Measurements from ENCODE around the gene CTXN2. TPM values are rescaled to one million over a fixed set of nuclear protein-coding genes. Genes with fewer than 3 reads are reported as not detected.

The CTXN2 gene
- polyA plus RNA-seq, 1 of the 3 experiments (the other 2 are of a cell fraction), result 0.02 TPM

DNA sequence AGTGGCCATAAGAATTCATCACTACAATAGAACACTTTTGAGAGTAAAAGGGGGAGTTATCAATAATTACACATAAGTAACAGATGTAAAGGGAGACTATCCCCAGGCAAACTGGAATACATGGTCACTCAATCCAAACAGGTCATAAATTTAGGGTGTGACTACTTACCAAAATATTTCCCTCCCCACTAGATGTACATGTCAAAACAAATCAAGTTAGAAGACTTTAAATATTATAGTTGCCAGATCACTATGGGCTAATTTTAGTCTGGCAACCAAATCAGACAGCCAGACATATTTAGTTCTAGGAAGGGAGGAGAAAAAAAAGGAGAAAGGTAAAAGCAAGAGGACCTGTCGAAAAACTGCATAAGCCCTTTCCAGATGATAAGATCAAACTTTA lies 47.6 kb upstream of the CTXN2 start:
- CTCF ChIA-PET, result no interaction called here
- H3K27ac ChIP-seq (ENCODE audit: low read depth in 2 of 2, low read length in 1 of 2), result peak overlapping the region; percentile 44 to 53; a peak in 3 of 4 replicates
- no peak overlapping the region; the same call in 1 of the 2 replicates for H3K9ac ChIP-seq
- H3K9me2 ChIP-seq, result no peaks in the 10 kb centered on the region
- POLR2A ChIA-PET, result no interaction called here
- no peaks in the 10 kb centered on the region for H4K20me1 ChIP-seq (ENCODE audit: insufficient read depth)
- no peaks in the 10 kb centered on the region for H3K27me3 ChIP-seq (ENCODE audit: insufficient read depth)
- no peak for DNase-seq
- H3K4me1 ChIP-seq (ENCODE audit: control insufficient read depth in 1 of 2, insufficient read depth in 2 of 2, low read depth in 1 of 2, low read length in 1 of 2), result peaks cover 3 to 19% of the 10 kb centered on the region in 2 experiments; a peak in 3 of 4 replicates
- peaks cover 39 to 54% of the 10 kb centered on the region in 2 experiments for H3K36me3 ChIP-seq (replicated peaks in 1 of 2; ENCODE audit: control insufficient read depth in 1 of 2, insufficient read depth in 2 of 2, low read length in 1 of 2)
- H3K9me3 ChIP-seq, result no peaks in the 10 kb centered on the region
- peak overlapping the region in 1 of 2 experiments; percentile 33; a peak in 2 of 4 replicates for H3K4me3 ChIP-seq (ENCODE audit: low read depth in 2 of 2, low read length in 1 of 2)
- peak overlapping the region; percentile 58 for H3K4me2 ChIP-seq
- WGBS (ENCODE audit: low lambda C conversion rate), result 59% methylated on average over 1 of the region's 1 CpG
- H3K79me2 ChIP-seq (ENCODE audit: insufficient read depth), result no peaks in the 10 kb centered on the region
- H2AFZ ChIP-seq (ENCODE audit: low read depth), result no peak overlapping the region
- peaks cover 14% of the 10 kb centered on the region for H3F3A ChIP-seq (replicated peaks; ENCODE audit: insufficient read depth)
- TF ChIP-seq EP300 (IDR thresholded peaks at IDR 0.05; ENCODE audit: borderline replicate concordance in 1 of 2, low read depth in 1 of 2, low read length in 1 of 2) (no peak), EZH2phosphoT487 (IDR thresholded peaks at IDR 0.05; ENCODE audit: borderline replicate concordance, low read depth) (no peak), GATA2 (CRISPR knock-in tag; IDR thresholded peaks at IDR 0.05) (no peak), SMC3 (IDR thresholded peaks at IDR 0.05; ENCODE audit: low read depth, low read length) (no peak), TEAD4 (IDR thresholded peaks at IDR 0.05; ENCODE audit: borderline replicate concordance, insufficient read depth) (no peak), TAF1 (IDR thresholded peaks at IDR 0.05; ENCODE audit: borderline replicate concordance, low read depth, low read length) (no peak), FOXM1 (IDR thresholded peaks at IDR 0.05; ENCODE audit: low read depth) (no peak), MEF2A (IDR thresholded peaks at IDR 0.05; ENCODE audit: borderline replicate concordance, low read depth) (0 out of 2 replicates have a peak, but pooled peaks have one; percentile 39), POLR2AphosphoS5 (IDR thresholded peaks at IDR 0.05; ENCODE audit: low read depth, low read length) (no peak), RFX5 (IDR thresholded peaks at IDR 0.05; ENCODE audit: low read length) (no peak), YY1 (IDR thresholded peaks at IDR 0.05; ENCODE audit: low read depth) (no peak), SIN3A (IDR thresholded peaks at IDR 0.05; ENCODE audit: borderline replicate concordance, low read depth, low read length) (no peak), RCOR1 (IDR thresholded peaks at IDR 0.05; ENCODE audit: low read length) (no peak), FOXJ3 (CRISPR knock-in tag; IDR thresholded peaks at IDR 0.05) (no peak), JUND (IDR thresholded peaks at IDR 0.05) (peak; percentile 64), NRF1 (IDR thresholded peaks at IDR 0.05; ENCODE audit: low read depth, low read length) (no peak), FOSL2 (IDR thresholded peaks at IDR 0.05; ENCODE audit: borderline replicate concordance, low read depth) (no peak)
- TF ChIP-seq, protein P1, sequence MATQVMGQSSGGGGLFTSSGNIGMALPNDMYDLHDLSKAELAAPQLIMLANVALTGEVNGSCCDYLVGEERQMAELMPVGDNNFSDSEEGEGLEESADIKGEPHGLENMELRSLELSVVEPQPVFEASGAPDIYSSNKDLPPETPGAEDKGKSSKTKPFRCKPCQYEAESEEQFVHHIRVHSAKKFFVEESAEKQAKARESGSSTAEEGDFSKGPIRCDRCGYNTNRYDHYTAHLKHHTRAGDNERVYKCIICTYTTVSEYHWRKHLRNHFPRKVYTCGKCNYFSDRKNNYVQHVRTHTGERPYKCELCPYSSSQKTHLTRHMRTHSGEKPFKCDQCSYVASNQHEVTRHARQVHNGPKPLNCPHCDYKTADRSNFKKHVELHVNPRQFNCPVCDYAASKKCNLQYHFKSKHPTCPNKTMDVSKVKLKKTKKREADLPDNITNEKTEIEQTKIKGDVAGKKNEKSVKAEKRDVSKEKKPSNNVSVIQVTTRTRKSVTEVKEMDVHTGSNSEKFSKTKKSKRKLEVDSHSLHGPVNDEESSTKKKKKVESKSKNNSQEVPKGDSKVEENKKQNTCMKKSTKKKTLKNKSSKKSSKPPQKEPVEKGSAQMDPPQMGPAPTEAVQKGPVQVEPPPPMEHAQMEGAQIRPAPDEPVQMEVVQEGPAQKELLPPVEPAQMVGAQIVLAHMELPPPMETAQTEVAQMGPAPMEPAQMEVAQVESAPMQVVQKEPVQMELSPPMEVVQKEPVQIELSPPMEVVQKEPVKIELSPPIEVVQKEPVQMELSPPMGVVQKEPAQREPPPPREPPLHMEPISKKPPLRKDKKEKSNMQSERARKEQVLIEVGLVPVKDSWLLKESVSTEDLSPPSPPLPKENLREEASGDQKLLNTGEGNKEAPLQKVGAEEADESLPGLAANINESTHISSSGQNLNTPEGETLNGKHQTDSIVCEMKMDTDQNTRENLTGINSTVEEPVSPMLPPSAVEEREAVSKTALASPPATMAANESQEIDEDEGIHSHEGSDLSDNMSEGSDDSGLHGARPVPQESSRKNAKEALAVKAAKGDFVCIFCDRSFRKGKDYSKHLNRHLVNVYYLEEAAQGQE (IDR thresholded peaks at IDR 0.05; ENCODE audit: low read depth, low read length), result no peak
- TF ChIP-seq, protein P2, sequence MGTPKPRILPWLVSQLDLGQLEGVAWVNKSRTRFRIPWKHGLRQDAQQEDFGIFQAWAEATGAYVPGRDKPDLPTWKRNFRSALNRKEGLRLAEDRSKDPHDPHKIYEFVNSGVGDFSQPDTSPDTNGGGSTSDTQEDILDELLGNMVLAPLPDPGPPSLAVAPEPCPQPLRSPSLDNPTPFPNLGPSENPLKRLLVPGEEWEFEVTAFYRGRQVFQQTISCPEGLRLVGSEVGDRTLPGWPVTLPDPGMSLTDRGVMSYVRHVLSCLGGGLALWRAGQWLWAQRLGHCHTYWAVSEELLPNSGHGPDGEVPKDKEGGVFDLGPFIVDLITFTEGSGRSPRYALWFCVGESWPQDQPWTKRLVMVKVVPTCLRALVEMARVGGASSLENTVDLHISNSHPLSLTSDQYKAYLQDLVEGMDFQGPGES (IDR thresholded peaks at IDR 0.05; ENCODE audit: low read depth, low read length), result no peak
- TF ChIP-seq, protein P3, sequence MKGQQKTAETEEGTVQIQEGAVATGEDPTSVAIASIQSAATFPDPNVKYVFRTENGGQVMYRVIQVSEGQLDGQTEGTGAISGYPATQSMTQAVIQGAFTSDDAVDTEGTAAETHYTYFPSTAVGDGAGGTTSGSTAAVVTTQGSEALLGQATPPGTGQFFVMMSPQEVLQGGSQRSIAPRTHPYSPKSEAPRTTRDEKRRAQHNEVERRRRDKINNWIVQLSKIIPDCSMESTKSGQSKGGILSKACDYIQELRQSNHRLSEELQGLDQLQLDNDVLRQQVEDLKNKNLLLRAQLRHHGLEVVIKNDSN (IDR thresholded peaks at IDR 0.05; ENCODE audit: borderline replicate concordance, low read depth), result no peak
- TF ChIP-seq, protein P4, sequence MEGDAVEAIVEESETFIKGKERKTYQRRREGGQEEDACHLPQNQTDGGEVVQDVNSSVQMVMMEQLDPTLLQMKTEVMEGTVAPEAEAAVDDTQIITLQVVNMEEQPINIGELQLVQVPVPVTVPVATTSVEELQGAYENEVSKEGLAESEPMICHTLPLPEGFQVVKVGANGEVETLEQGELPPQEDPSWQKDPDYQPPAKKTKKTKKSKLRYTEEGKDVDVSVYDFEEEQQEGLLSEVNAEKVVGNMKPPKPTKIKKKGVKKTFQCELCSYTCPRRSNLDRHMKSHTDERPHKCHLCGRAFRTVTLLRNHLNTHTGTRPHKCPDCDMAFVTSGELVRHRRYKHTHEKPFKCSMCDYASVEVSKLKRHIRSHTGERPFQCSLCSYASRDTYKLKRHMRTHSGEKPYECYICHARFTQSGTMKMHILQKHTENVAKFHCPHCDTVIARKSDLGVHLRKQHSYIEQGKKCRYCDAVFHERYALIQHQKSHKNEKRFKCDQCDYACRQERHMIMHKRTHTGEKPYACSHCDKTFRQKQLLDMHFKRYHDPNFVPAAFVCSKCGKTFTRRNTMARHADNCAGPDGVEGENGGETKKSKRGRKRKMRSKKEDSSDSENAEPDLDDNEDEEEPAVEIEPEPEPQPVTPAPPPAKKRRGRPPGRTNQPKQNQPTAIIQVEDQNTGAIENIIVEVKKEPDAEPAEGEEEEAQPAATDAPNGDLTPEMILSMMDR (IDR thresholded peaks at IDR 0.05), result no peak
- TF ChIP-seq, protein P5, sequence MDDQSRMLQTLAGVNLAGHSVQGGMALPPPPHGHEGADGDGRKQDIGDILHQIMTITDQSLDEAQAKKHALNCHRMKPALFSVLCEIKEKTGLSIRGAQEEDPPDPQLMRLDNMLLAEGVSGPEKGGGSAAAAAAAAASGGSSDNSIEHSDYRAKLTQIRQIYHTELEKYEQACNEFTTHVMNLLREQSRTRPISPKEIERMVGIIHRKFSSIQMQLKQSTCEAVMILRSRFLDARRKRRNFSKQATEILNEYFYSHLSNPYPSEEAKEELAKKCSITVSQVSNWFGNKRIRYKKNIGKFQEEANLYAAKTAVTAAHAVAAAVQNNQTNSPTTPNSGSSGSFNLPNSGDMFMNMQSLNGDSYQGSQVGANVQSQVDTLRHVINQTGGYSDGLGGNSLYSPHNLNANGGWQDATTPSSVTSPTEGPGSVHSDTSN (IDR thresholded peaks at IDR 0.05), result peak; percentile 77
- TF ChIP-seq, protein P6, sequence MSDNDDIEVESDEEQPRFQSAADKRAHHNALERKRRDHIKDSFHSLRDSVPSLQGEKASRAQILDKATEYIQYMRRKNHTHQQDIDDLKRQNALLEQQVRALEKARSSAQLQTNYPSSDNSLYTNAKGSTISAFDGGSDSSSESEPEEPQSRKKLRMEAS (IDR thresholded peaks at IDR 0.05; ENCODE audit: low read depth), result no peak

Data from SK-N-SH (cell line).